HG03575 (cell line): ENCODE data around the gene B3GNT7.
"Not testable (repeated sequence)": the region's sequence is repeated elsewhere in the genome, so short reads cannot be mapped to it uniquely, and the experiment has no call there.

Source experiments
- ATAC-seq: cut with Tn5 transposase; IDR thresholded peaks from one replicate; pipeline ENCODE4 v1.9.1; 2021; ENCODE audit not compliant: unreplicated experiment, insufficient number of reproducible peaks, low FRiP score; ENCODE audit errors: extremely low read depth

Gene B3GNT7

GRCh38 chr2:231364061-231364460, 31.4 kb upstream of the B3GNT7 start:
- ATAC-seq = no peak

- no peak for ATAC-seq
These were observed 30.3 kb upstream of the B3GNT7 start for GRCh38 chr2:231364961-231365810.

GRCh38 chr2:231367178-231367577, 28.3 kb upstream of the B3GNT7 start:
- no peak for ATAC-seq

- ATAC-seq = no peak
These were observed 25.7 kb upstream of the B3GNT7 start for GRCh38 chr2:231369580-231370428.

- no peak for ATAC-seq
These were observed 25.1 kb upstream of the B3GNT7 start for GRCh38 chr2:231370429-231370748.

- ATAC-seq = no peak
These were observed 24.6 kb upstream of the B3GNT7 start for GRCh38 chr2:231370749-231371429.

- no peak for ATAC-seq
These were observed 24.0 kb upstream of the B3GNT7 start for GRCh38 chr2:231371430-231372054.

GRCh38 chr2:231372326-231372725, 23.2 kb upstream of the B3GNT7 start:
- ATAC-seq = no peak

GRCh38 chr2:231373184-231373583, 22.3 kb upstream of the B3GNT7 start:
- ATAC-seq = no peak

GRCh38 chr2:231373786-231374349, 21.6 kb upstream of the B3GNT7 start:
- ATAC-seq = no peak

GRCh38 chr2:231374771-231375170, 20.7 kb upstream of the B3GNT7 start:
- no peak for ATAC-seq

- ATAC-seq = not testable (repeated sequence)
These were observed 19.4 kb upstream of the B3GNT7 start for GRCh38 chr2:231375994-231376615.

GRCh38 chr2:231376857-231377256, 18.7 kb upstream of the B3GNT7 start:
- ATAC-seq = no peak

- ATAC-seq = no peak
These were observed 17.3 kb upstream of the B3GNT7 start for GRCh38 chr2:231378026-231378722.

GRCh38 chr2:231379266-231380215, 16.0 kb upstream of the B3GNT7 start:
- ATAC-seq = no peak

GRCh38 chr2:231380307-231380706, 15.2 kb upstream of the B3GNT7 start:
- ATAC-seq = no peak
